Activated CD4-positive, alpha-beta T cell treated with anti-CD3 and anti-CD28 coated beads, Interleukin-2, amount 50 U/mL, for 1 hour (primary cell): ENCODE measurements around the gene TRIP10.
"Not testable (repeated sequence)": the region's sequence is repeated elsewhere in the genome, so short reads cannot be mapped to it uniquely, and the experiment has no call there.

Experiments used
- DNase-seq: peaks from one replicate; pipeline ENCODE4 v3.0.0-alpha.2; 2020

Gene TRIP10

GRCh38 chr19:6744381-6745301 lies 5.2 kb downstream of the TRIP10 start:
- no peak for DNase-seq

GRCh38 chr19:6745965-6746364 lies 6.5 kb downstream of the TRIP10 start:
- no peak for DNase-seq

- not testable (repeated sequence) for DNase-seq
Measured at GRCh38 chr19:6748543-6748942, 9.1 kb downstream of the TRIP10 start.

- no peak for DNase-seq
Measured at GRCh38 chr19:6750062-6750461, 10.6 kb downstream of the TRIP10 start.

- DNase-seq, result no peak
Measured at GRCh38 chr19:6751189-6751588, 11.7 kb downstream of the TRIP10 start.

- DNase-seq, result no peak
Measured at GRCh38 chr19:6752256-6753177, 13.0 kb downstream of the TRIP10 start.

- peak; percentile 75 for DNase-seq
Measured at GRCh38 chr19:6753178-6754031, 13.9 kb downstream of the TRIP10 start.

GRCh38 chr19:6754136-6754535 lies 14.7 kb downstream of the TRIP10 start:
- no peak for DNase-seq

- DNase-seq, result no peak
Measured at GRCh38 chr19:6754653-6755463, 15.4 kb downstream of the TRIP10 start.

- no peak for DNase-seq
Measured at GRCh38 chr19:6760606-6761005, 21.1 kb downstream of the TRIP10 start.

- DNase-seq, result no peak
Measured at GRCh38 chr19:6761053-6761676, 21.7 kb downstream of the TRIP10 start.

- not testable (repeated sequence) for DNase-seq
Measured at GRCh38 chr19:6762253-6762797, 22.8 kb downstream of the TRIP10 start.

- DNase-seq, result no peak
Measured at GRCh38 chr19:6765738-6766356, 26.4 kb downstream of the TRIP10 start.

- DNase-seq, result no peak
Measured at GRCh38 chr19:6766357-6767080, 27.0 kb downstream of the TRIP10 start.

GRCh38 chr19:6767081-6767356 lies 27.5 kb downstream of the TRIP10 start:
- DNase-seq, result no peak

- DNase-seq, result peak; percentile 95
Measured at GRCh38 chr19:6767357-6768235, 28.1 kb downstream of the TRIP10 start, which contains the start of gene SH2D3A. TSS of gene SH2D3A (minus strand) at chr19:6767435. CDS start at chr19:6763748, 3,687 bp downstream.

- DNase-seq, result no peak
Measured at GRCh38 chr19:6768236-6768785, 28.8 kb downstream of the TRIP10 start.

GRCh38 chr19:6769006-6769619 lies 29.6 kb downstream of the TRIP10 start:
- DNase-seq, result no peak
